GM10248 (cell line): Measurements from ENCODE around the gene GSC.

Experiments used
- CTCF ChIA-PET: fragments of 300-600 bp; sonication (Branson Sonifier 250); formaldehyde crosslinking; extraction: SDS; loops from one replicate; lab custom pipeline; 2021; ENCODE audit warnings: antibody characterized with exemption; lab: Yijun Ruan, JAX
- POLR2A ChIA-PET: fragments of 350-650 bp; sonication (Branson Sonifier 250); formaldehyde crosslinking; extraction: SDS; loops from one replicate; lab custom pipeline; 2020; ENCODE audit warnings: antibody characterized with exemption; lab: Yijun Ruan, JAX
- DNase-seq: peaks from one replicate; pipeline ENCODE4 v3.0.0; 2012; ENCODE audit errors: extremely low spot score
- CTCF ChIP-seq: IDR thresholded peaks from 2 replicates; pipeline ENCODE4 v1.5.1; 2012; ENCODE audit warnings: mild to moderate bottlenecking, low read depth; ENCODE audit errors: extremely low read depth, missing control alignments, control extremely low read depth

The GSC gene

GRCh38 chr14:94724993-94725392, 44.9 kb downstream of the GSC start:
- TF ChIP-seq CTCF = no peak
- CTCF ChIA-PET = no interaction called here

GRCh38 chr14:94722397-94722796, 47.5 kb downstream of the GSC start:
- no peak for DNase-seq
- CTCF ChIA-PET = no interaction called here
- no peak for TF ChIP-seq CTCF
- POLR2A ChIA-PET = no interaction called here

More at GRCh38 chr14:94724993-94725392, 44.9 kb downstream of the GSC start:
- no peak for DNase-seq
- POLR2A ChIA-PET = no interaction called here
